22Rv1 (cell line): ENCODE results near the gene GALNT17.

ENCODE experiments used
- ZFX ChIP-seq: fragments of 450-650 bp; IDR thresholded peaks from 2 replicates; pipeline ENCODE4 v1.6.1; 2017; ENCODE audit warnings: antibody characterized with exemption, borderline replicate concordance
- TF ChIP-seq, protein P1 (sequence below): fragments of 450-650 bp; IDR thresholded peaks from 2 replicates; pipeline ENCODE4 v1.5.1; 2017; ENCODE audit warnings: mild to moderate bottlenecking

- TF ChIP-seq, protein P1, sequence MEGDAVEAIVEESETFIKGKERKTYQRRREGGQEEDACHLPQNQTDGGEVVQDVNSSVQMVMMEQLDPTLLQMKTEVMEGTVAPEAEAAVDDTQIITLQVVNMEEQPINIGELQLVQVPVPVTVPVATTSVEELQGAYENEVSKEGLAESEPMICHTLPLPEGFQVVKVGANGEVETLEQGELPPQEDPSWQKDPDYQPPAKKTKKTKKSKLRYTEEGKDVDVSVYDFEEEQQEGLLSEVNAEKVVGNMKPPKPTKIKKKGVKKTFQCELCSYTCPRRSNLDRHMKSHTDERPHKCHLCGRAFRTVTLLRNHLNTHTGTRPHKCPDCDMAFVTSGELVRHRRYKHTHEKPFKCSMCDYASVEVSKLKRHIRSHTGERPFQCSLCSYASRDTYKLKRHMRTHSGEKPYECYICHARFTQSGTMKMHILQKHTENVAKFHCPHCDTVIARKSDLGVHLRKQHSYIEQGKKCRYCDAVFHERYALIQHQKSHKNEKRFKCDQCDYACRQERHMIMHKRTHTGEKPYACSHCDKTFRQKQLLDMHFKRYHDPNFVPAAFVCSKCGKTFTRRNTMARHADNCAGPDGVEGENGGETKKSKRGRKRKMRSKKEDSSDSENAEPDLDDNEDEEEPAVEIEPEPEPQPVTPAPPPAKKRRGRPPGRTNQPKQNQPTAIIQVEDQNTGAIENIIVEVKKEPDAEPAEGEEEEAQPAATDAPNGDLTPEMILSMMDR: no peak
- no peak for TF ChIP-seq ZFX
Observed at GRCh38 chr7:71691538-71691937, 559.6 kb downstream of the GALNT17 start.
